Measurements from ENCODE around the gene MAPKBP1. TPM values are rescaled to one million over a fixed set of nuclear protein-coding genes. Genes with fewer than 3 reads are reported as not detected.

The MAPKBP1 gene
- total RNA-seq, 3 donors from 2014 or later (not counting 1 experiment from before 2014, with no cell fraction given): 44.8 to 55.4 (median 49.0) TPM

DNA sequence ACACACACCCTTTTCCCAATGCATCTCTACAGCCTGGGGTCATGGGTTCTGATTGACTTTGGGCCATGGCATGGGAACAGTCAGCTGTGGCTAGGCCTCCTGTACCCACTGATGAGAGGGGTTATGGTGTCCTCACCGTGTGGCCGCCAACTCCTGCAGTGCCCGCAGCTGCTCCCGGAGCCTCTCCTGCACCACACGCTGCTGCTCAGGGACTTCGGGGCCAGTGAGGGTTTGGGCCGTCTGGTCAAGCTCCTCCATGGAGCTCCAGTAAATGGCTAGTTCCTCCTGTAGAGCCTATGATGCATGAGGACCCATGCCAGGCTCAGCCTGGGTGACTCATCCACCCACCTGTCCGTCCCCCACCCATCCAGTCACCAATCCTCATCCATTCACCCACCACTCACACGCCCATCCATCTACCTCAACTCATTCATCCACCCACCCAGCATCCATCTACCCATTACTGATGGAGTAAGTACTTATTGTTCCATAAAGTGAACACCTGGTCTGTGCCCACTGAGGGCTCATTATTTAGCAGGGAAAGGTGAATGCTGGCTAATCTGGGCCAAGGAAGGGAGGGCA is 98.0 kb downstream of the MAPKBP1 start:
- Histone ChIP-seq H3K9me3 (ENCODE audit: control insufficient read depth, insufficient read depth, low read length) (no peaks in the 10 kb centered on the region), H3K36me3 (ENCODE audit: control insufficient read depth, insufficient read depth, low read length) (no peaks in the 10 kb centered on the region), H3K27ac (ENCODE audit: low read length) (no peak overlapping the region), H3K4me1 (ENCODE audit: control insufficient read depth, insufficient read depth, low read length) (peaks cover 4% of the 10 kb centered on the region), H3K27me3 (ENCODE audit: control insufficient read depth, insufficient read depth, low read length) (no peaks in the 10 kb centered on the region), H3K4me3 (ENCODE audit: low read length) (no peak overlapping the region)
- TF ChIP-seq, protein P1, sequence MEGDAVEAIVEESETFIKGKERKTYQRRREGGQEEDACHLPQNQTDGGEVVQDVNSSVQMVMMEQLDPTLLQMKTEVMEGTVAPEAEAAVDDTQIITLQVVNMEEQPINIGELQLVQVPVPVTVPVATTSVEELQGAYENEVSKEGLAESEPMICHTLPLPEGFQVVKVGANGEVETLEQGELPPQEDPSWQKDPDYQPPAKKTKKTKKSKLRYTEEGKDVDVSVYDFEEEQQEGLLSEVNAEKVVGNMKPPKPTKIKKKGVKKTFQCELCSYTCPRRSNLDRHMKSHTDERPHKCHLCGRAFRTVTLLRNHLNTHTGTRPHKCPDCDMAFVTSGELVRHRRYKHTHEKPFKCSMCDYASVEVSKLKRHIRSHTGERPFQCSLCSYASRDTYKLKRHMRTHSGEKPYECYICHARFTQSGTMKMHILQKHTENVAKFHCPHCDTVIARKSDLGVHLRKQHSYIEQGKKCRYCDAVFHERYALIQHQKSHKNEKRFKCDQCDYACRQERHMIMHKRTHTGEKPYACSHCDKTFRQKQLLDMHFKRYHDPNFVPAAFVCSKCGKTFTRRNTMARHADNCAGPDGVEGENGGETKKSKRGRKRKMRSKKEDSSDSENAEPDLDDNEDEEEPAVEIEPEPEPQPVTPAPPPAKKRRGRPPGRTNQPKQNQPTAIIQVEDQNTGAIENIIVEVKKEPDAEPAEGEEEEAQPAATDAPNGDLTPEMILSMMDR (IDR thresholded peaks at IDR 0.05): no peak
- Mint-ChIP-seq H3K4me1 (peaks cover 0 to 19% of the 10 kb centered on the region in 2 donors), H3K9me3 (no peaks in the 10 kb centered on the region), H3K27ac (no peak overlapping the region), H3K4me3 (no peak overlapping the region), H3K27me3 (ENCODE audit: low read depth in 2 of 2) (no peaks in the 10 kb centered on the region), H3K36me3 (no peaks in the 10 kb centered on the region)
- intact Hi-C loops (cut with micrococcal nuclease): no loop called here
- no peak for DNase-seq
- 90% methylated on average over 9 of the region's 9 CpGs for WGBS (ENCODE audit: insufficient coverage)
- no peak for ATAC-seq

DNA sequence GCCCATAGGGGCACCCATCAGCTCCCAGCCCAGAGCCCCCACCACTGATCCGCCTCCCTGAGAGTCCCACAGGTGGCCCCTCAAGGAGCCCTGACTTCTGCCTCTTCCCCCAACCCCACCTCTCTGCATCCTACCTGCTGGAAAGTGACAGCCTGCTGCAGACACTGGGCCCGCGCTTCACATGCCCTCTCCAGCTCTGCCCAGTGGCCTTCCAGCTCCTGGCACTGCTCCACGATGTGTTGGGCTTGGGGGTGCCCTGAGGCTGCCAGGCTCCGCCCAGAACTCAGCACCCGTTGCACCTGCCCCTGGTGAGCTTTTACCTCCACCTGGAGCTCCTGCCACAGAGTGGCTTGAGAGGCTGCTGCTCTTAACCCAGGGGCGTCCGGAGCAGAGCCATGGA is 99.4 kb downstream of the MAPKBP1 start:
- no peak overlapping the region for H3K4me3 Mint-ChIP-seq
- H3K27ac Mint-ChIP-seq: no peak overlapping the region
- Histone ChIP-seq H3K4me3 (ENCODE audit: low read length) (no peak overlapping the region), H3K9me3 (ENCODE audit: control insufficient read depth, insufficient read depth, low read length) (no peaks in the 10 kb centered on the region), H3K4me1 (ENCODE audit: control insufficient read depth, insufficient read depth, low read length) (peaks cover 4% of the 10 kb centered on the region), H3K27ac (ENCODE audit: low read length) (no peak overlapping the region), H3K27me3 (ENCODE audit: control insufficient read depth, insufficient read depth, low read length) (no peaks in the 10 kb centered on the region), H3K36me3 (ENCODE audit: control insufficient read depth, insufficient read depth, low read length) (no peaks in the 10 kb centered on the region)
- DNase-seq: no peak
- H3K4me1 Mint-ChIP-seq: peaks cover 0 to 15% of the 10 kb centered on the region in 2 donors
- ATAC-seq: no peak
- H3K9me3 Mint-ChIP-seq: no peaks in the 10 kb centered on the region
- WGBS (ENCODE audit: insufficient coverage): 92% methylated on average over 8 of the region's 8 CpGs
- intact Hi-C loops (cut with micrococcal nuclease): no loop called here
- TF ChIP-seq, protein P1 (IDR thresholded peaks at IDR 0.05): no peak
- H3K27me3 Mint-ChIP-seq (ENCODE audit: low read depth in 2 of 2): no peaks in the 10 kb centered on the region
- no peaks in the 10 kb centered on the region for H3K36me3 Mint-ChIP-seq

- TF ChIP-seq, protein P1 (IDR thresholded peaks at IDR 0.05): no peak
- H3K36me3 ChIP-seq (ENCODE audit: control insufficient read depth, insufficient read depth, low read length): no peaks in the 10 kb centered on the region
- no peak overlapping the region for H3K4me3 Mint-ChIP-seq
- no peaks in the 10 kb centered on the region for H3K36me3 Mint-ChIP-seq
- no peaks in the 10 kb centered on the region for H3K9me3 Mint-ChIP-seq
- no peaks in the 10 kb centered on the region for H3K27me3 Mint-ChIP-seq (ENCODE audit: low read depth in 2 of 2)
- H3K4me1 ChIP-seq (ENCODE audit: control insufficient read depth, insufficient read depth, low read length): peaks cover 4% of the 10 kb centered on the region
- H3K9me3 ChIP-seq (ENCODE audit: control insufficient read depth, insufficient read depth, low read length): no peaks in the 10 kb centered on the region
- no peak overlapping the region for H3K27ac Mint-ChIP-seq
- H3K4me3 ChIP-seq (ENCODE audit: low read length): no peak overlapping the region
- 94% methylated on average over 12 of the region's 12 CpGs for WGBS (ENCODE audit: insufficient coverage)
- peaks cover 0 to 15% of the 10 kb centered on the region in 2 donors for H3K4me1 Mint-ChIP-seq
- DNase-seq: no peak
- H3K27me3 ChIP-seq (ENCODE audit: control insufficient read depth, insufficient read depth, low read length): no peaks in the 10 kb centered on the region
- intact Hi-C loops (cut with micrococcal nuclease): no loop called here
- no peak overlapping the region for H3K27ac ChIP-seq (ENCODE audit: low read length)
- no peak for ATAC-seq
These were observed 100.5 kb downstream of the MAPKBP1 start for GRCh38 chr15:41874736-41875135.

- H3K36me3 ChIP-seq (ENCODE audit: control insufficient read depth, insufficient read depth, low read length): no peaks in the 10 kb centered on the region
- no peak overlapping the region for H3K4me3 ChIP-seq (ENCODE audit: low read length)
- H3K27me3 Mint-ChIP-seq (ENCODE audit: low read depth in 2 of 2): peaks cover 5 to 7% of the 10 kb centered on the region in 2 donors
- TF ChIP-seq, protein P1 (IDR thresholded peaks at IDR 0.05): no peak
- H3K4me1 Mint-ChIP-seq: peaks cover 0 to 14% of the 10 kb centered on the region in 2 donors
- no peaks in the 10 kb centered on the region for H3K36me3 Mint-ChIP-seq
- H3K9me3 ChIP-seq (ENCODE audit: control insufficient read depth, insufficient read depth, low read length): no peaks in the 10 kb centered on the region
- peaks cover 2% of the 10 kb centered on the region for H3K4me1 ChIP-seq (ENCODE audit: control insufficient read depth, insufficient read depth, low read length)
- no peak overlapping the region for H3K4me3 Mint-ChIP-seq
- H3K27ac Mint-ChIP-seq: no peak overlapping the region
- DNase-seq: no peak
- 73% methylated on average over 13 of the region's 13 CpGs for WGBS (ENCODE audit: insufficient coverage)
- ATAC-seq: no peak
- H3K9me3 Mint-ChIP-seq: no peaks in the 10 kb centered on the region
- H3K27me3 ChIP-seq (ENCODE audit: control insufficient read depth, insufficient read depth, low read length): no peaks in the 10 kb centered on the region
- intact Hi-C loops (cut with micrococcal nuclease): no loop called here
- no peak overlapping the region for H3K27ac ChIP-seq (ENCODE audit: low read length)
These were observed 101.7 kb downstream of the MAPKBP1 start for GRCh38 chr15:41876007-41876406.

All from natural killer cell (primary cell).